ENCODE measurements around the gene CACNA1B.
A peak's percentile ranks its signal among the peaks of the same experiment; 100 is the strongest.

Gene CACNA1B

GRCh38 chr9:137955224-137955570, 77.6 kb downstream of the CACNA1B start:
- TF ChIP-seq CTCF (IDR thresholded peaks at IDR 0.05; ENCODE audit: borderline replicate concordance, control extremely low read depth, extremely low read depth, insufficient read depth, missing control alignments): no peak
- in situ Hi-C loops (cut with MboI; ENCODE audit: low sequenced_read_pairs, unreplicated experiment): no loop called here
- peak; percentile 15 for DNase-seq (ENCODE audit: low spot score)

GRCh38 chr9:137955586-137955985, 78.0 kb downstream of the CACNA1B start:
- DNase-seq (ENCODE audit: low spot score): no peak
- in situ Hi-C loops (cut with MboI; ENCODE audit: low sequenced_read_pairs, unreplicated experiment): no loop called here
- no peak for TF ChIP-seq CTCF (IDR thresholded peaks at IDR 0.05; ENCODE audit: borderline replicate concordance, control extremely low read depth, extremely low read depth, insufficient read depth, missing control alignments)

GRCh38 chr9:137956039-137956438, 78.5 kb downstream of the CACNA1B start:
- DNase-seq (ENCODE audit: low spot score): peak; percentile 23
- no peak for TF ChIP-seq CTCF (IDR thresholded peaks at IDR 0.05; ENCODE audit: borderline replicate concordance, control extremely low read depth, extremely low read depth, insufficient read depth, missing control alignments)
- in situ Hi-C loops (cut with MboI; ENCODE audit: low sequenced_read_pairs, unreplicated experiment): no loop called here

- DNase-seq (ENCODE audit: low spot score): peak; percentile 26
- in situ Hi-C loops (cut with MboI; ENCODE audit: low sequenced_read_pairs, unreplicated experiment): no loop called here
Observed at GRCh38 chr9:137956688-137957385, 79.3 kb downstream of the CACNA1B start.

GRCh38 chr9:137959641-137960411, 82.2 kb downstream of the CACNA1B start:
- DNase-seq (ENCODE audit: low spot score): peak; percentile 51
- in situ Hi-C loops (cut with MboI; ENCODE audit: low sequenced_read_pairs, unreplicated experiment): no loop called here
- no peak for TF ChIP-seq CTCF (IDR thresholded peaks at IDR 0.05; ENCODE audit: borderline replicate concordance, control extremely low read depth, extremely low read depth, insufficient read depth, missing control alignments)

More at GRCh38 chr9:137956688-137957385, 79.3 kb downstream of the CACNA1B start:
- no peak for TF ChIP-seq CTCF (IDR thresholded peaks at IDR 0.05; ENCODE audit: borderline replicate concordance, control extremely low read depth, extremely low read depth, insufficient read depth, missing control alignments)

- TF ChIP-seq CTCF (IDR thresholded peaks at IDR 0.05; ENCODE audit: borderline replicate concordance, control extremely low read depth, extremely low read depth, insufficient read depth, missing control alignments): no peak
- in situ Hi-C loops (cut with MboI; ENCODE audit: low sequenced_read_pairs, unreplicated experiment): no loop called here
- DNase-seq (ENCODE audit: low spot score): peak; percentile 21
Observed at GRCh38 chr9:137960496-137960895, 82.9 kb downstream of the CACNA1B start.
